NCI-H69 (cell line): ENCODE results near the gene TP73.

Experiments
- DNase-seq: peaks from one replicate; lab custom pipeline; 2025; lab: John Stamatoyannopoulos, UW

Gene TP73

DNA sequence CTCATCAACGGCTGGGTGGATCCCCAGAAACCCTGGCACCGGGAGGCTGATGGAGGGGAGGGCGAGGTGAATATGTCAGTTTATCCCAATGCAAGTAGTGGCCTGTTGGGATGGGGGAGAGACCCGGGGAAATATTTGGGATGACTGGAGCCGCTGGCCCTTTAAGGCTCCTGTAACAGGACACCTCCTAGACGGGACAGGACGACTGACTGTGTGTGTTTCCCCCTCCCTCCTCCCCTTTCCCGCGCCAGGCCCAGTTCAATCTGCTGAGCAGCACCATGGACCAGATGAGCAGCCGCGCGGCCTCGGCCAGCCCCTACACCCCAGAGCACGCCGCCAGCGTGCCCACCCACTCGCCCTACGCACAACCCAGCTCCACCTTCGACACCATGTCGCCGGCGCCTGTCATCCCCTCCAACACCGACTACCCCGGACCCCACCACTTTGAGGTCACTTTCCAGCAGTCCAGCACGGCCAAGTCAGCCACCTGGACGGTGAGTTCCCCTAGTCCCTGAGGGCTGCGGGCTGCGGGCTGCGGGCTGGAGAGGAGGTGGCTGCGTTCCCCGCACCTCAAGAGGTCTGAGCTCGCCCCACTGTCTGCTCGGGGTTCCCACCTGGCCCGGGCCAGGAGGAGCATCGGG lies 55.1 kb downstream of the TP73 start:
- no peak for DNase-seq

GRCh38 chr1:3707939-3708328 lies 55.6 kb downstream of the TP73 start:
- DNase-seq = no peak

- no peak for DNase-seq
Observed at GRCh38 chr1:3708791-3709190, 56.5 kb downstream of the TP73 start.

GRCh38 chr1:3710251-3710650 lies 57.9 kb downstream of the TP73 start:
- DNase-seq = no peak

DNA sequence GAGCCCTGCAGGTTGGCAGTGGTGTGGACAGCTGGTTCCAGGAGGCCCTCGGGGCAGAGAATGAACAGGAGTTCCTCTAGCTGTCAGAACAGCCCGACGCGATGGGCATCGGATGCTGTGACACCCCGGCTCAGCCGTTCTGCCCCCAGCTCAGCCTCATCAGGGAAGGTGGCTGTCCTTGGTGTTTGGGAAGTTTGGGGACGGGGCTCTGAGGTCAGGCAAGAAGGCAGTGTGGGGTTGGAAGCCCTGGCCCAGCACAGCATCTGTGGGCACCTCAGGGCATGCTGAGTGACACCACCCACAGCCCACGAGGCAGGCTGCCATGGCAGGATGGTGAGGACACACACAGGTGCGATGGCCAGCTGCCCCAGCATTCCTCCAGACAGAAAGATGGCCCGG lies 59.1 kb downstream of the TP73 start:
- DNase-seq = no peak

DNA sequence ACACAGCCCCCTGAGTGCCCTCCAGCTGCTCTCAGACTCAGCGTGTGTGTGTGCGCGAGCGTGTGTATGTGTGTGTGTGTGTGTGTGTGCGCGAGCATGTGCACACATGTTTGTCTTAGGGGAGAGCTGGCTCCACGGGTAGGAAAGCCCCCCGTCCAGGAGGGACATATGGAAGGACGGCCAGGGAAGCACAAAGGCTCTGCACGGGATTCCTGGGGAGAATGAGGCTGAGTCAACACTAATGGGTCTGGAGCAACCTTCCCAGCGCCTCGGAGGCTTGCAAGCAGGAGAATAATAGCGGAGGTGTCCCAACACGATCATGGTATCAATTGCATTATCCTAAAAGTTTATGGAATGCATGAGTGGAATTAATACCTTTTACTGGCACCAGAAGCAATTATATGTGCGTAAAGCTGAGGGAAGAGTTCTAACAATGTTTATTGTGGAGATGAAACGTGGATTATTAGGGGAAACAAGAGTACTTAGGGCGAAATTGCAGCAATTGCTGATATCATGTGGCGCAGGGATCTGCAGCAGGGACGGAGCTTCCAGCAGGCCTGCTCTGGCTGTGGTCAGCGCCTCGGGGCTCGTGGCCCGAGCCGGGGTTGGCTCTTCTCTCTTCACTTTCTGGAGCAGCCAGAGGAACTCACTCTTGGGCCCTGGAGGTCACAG lies 59.6 kb downstream of the TP73 start:
- no peak for DNase-seq

DNA sequence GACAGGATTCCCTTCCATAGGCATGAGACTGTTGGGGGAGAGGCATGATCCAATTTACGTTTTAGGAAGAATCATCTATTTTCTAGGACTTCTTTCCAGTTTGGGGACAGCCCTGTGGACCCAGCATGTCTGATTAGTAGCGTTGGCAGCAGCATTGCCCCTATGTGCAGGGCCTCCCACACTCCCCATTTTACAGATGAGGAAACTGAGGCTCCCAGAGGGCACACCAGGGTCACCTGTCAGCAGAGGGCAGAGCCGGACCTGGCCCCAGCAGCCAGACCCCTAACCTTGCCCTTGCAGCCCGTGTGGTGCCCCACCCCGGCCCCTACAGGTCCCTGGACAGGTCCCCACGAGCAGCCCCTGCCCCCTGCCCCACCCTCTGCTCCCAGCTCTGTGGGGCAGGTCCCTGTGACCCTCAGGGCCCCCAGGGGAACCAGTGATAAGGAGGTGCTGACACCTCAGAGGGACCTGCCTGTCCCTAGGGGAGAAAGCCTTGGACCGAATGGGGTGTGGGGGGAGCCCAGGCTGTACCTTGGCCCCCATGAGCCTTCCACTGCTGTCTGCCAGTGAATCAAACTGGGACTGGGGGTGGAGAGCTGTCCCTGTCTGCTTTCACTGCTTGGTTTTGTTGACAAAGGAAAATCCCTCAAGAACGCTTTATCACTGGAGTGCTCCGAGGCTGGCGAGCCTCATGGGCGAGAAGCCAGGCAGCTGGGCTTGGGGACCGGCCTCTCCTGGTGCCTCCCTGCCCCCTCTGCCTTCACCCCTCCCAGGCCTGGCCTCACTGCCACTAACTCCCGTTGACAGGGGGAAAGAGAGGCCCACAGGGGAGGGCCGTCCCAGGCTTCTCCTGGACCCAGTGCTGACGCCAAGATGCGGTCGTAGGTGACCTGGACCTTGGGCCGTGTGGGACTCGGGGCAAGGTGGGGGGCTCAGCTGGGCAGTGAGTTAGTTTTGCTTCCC lies 60.5 kb downstream of the TP73 start:
- peak; percentile 8 for DNase-seq

GRCh38 chr1:3713840-3714239 lies 61.5 kb downstream of the TP73 start:
- DNase-seq = no peak

DNA sequence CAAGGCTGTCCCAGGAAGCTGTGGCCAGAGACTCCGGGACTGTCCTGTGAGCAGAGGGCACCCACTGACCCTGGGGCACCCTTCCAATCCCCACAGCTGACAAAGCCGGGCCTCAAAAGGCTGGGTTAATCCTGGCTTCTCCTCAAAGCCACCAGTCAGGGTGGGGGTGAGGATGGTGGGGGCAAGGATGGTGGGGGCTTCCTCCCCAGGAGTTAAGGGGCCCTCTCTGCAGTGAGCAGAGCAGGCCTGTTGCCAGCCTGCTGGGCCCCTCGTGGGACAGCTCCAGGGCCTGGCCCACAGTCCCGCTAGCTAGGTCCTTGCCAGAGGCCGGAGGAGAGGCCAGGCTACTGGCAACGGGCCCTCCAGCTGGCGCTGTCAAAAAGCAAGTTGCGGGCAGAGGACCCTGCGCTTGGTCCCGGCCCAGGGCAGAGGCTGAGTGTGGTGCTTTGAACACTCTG lies 62.0 kb downstream of the TP73 start:
- DNase-seq = no peak

DNA sequence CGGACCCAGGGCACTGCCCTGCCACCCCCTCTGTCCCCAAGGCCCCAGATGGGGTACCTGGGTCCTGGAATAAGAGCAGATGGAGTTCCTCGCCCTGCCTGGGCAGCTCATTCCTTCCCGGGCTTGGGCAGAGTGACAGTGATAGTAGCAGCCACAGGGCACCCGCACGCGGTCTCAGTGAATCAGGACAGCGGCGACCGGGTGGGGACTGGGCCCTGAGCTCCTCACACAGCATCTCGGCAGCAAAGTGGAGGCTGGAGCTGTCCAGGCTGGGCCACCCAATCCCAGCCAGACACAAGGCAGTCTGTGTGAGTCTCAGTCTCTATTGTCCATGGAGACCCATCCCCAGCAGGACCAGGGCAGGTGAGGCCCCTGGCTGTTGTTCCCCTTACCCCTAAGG lies 62.5 kb downstream of the TP73 start:
- DNase-seq = no peak

DNA sequence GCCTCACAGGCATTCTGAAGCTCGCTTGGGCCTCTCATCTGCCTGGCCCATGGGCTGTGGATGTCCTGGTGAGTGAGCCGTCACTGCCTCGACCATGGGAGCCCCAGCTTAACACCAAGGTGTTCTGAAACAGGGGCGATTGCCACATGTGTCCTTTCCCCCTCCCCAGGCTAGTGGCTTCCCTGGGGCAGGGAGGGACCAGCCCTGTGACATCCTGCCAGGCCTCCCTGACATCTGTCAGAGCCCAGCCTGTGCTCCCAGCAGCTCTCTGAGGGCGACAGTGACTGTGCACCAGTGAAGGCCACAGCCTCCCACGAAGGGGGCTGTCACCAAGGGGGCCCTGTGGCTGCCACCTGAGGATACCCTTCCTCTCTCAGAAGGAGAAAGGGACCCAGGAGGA lies 64.0 kb downstream of the TP73 start:
- peak; percentile 7 for DNase-seq

- DNase-seq = peak; percentile 79
Observed at GRCh38 chr1:3717041-3717714, 64.9 kb downstream of the TP73 start.

GRCh38 chr1:3717715-3718601 lies 65.6 kb downstream of the TP73 start:
- no peak for DNase-seq

DNA sequence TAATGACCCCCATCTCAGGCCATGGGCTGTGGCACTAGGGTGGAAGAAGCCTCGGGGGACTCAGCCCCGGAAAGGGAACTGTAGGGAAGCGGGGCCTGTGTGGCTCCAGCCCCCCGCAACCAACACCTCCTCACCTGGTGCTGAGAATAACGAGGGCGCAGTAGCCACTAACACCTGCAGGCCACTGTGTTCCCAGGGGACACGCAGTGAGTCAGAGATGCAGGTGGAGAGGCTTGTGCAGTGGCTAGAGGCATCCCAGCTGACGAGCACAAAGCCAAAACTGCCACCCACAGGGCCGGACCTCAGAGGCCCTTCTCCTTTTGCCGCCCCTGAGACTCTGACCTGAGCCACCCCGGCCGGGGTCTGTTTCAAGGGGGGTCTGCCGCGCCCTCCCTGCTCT lies 66.4 kb downstream of the TP73 start:
- DNase-seq = peak; percentile 63

- no peak for DNase-seq
Observed at GRCh38 chr1:3721955-3722465, 69.7 kb downstream of the TP73 start.

DNA sequence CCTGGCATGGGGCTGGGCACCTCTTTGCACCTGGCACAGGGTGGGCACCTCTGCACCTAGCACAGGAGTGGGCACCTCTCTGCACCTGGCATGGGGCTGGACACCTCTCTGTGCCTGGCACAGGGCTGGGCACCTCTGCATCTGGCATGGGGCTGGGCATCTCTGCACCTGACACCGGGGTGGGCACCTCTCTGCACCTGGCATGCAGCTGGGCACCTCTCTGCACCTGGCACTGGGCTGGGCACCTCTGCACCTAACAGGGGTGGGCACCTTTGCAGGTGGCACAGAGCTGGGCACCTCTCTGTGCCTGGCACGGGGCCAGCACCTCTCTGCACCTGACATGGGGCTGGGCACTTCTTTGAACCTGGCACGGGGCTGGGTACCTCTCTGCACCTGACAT lies 70.5 kb downstream of the TP73 start:
- DNase-seq = no peak

DNA sequence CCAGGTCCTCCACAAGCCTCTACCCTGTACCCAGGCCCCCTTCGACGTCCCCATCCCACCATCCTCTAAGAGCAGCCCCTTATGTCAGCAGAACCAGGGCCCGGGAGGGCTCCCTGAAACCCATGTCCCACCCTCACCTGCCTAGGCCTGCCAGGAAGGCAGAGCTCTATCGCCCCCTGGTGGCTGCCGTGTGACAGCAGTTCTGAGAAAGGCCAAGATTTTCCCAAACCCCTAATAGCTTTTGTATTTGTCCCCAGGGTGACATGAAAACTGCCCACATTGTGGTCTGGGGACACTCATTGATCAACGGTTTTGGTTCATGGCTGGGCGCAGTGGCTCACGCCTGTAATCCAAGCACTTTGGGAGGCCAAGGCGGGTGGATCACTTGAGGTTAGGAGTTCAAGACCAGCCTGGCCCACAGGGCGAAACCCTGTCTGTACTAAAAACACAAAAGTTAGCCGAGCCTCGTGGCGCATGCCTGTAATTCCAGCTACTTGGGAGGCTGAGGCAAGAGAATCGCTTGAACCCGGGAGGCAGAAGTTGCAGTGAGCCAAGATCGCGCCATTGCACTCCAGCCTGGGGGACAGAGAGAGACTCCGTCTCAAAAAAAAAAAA lies 72.2 kb downstream of the TP73 start:
- DNase-seq = peak; percentile 61

- no peak for DNase-seq
Observed at GRCh38 chr1:3725366-3725765, 73.0 kb downstream of the TP73 start.

DNA sequence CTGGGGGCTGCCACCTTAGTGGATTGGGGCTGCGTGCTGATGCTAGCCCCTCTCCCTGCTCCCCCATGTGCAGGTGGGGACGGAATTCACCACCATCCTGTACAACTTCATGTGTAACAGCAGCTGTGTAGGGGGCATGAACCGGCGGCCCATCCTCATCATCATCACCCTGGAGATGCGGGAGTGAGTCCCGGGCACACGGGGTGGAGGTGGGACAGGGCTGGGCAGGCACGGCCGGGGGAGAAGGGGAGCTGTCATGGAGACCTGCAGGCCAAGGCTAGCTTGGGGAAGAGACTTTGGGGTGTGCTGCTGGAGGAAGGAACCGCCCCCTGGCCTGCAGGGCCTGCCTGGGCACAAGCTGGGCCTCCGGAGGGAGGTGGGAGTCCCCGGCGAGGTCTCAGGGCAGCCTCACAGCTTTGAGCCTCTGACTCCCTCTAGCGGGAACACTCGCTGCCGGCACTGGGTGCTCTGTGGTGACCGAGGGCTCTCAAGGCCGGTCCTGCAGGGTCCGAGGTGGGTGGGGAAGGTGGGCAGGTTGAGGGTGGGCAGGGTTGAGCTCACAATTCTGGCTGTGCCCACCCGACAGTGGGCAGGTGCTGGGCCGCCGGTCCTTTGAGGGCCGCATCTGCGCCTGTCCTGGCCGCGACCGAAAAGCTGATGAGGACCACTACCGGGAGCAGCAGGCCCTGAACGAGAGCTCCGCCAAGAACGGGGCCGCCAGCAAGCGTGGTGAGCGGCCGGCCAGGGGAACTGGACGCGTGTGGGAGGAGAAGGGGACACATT lies 74.9 kb downstream of the TP73 start:
- DNase-seq = no peak
